LoVo (cell line): ENCODE results near the gene LILRB1.
"Not testable (repeated sequence)": the region's sequence is repeated elsewhere in the genome, so short reads cannot be mapped to it uniquely, and the experiment has no call there.

Source experiments
- DNase-seq: peaks from one replicate; pipeline ENCODE4 v3.0.0-alpha.2; 2016; ENCODE audit warnings: low spot score

Gene LILRB1

DNA sequence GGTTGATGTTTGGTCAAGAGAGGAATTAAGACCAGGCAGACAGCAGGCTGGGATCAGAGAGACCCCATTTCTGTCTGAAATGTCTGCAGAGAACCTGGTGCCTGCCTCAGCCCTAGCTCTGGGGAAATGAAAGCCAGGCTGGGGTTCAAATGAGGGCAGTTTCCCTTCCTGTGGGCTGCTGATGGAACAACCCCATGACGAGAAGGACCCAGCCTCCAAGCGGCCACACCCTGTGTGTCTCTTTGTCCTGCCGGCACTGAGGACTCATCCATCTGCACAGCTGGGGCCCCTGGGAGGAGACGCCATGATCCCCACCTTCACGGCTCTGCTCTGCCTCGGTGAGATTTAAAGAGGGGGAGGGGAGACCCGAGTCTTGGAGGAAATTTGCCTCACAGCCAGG, 32.4 kb downstream of the LILRB1 start, which contains the start of gene LILRB4:
LILRB4 (plus strand) TSS at position 256 of the 400 bp plus-strand sequence; CDS start at position 305, 49 bp downstream.
- DNase-seq = no peak

DNA sequence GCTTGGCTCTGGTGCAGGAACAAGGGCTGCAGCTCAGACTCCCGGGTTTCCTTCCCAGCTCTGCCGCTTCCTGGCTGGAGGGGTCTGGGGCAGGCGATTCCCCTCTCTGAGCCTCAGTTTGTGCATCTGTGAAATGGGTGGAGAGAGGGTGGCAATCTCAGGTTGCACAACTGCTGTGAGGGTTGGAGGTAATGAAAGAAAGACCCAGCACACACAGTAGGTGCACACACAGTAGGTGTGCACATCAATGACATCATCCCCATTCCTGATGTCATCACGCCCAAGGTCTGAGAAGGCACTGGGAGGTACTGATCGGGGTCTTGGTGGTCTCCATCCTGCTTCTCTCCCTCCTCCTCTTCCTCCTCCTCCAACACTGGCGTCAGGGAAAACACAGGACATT, 35.2 kb downstream of the LILRB1 start:
- DNase-seq = no peak

DNA sequence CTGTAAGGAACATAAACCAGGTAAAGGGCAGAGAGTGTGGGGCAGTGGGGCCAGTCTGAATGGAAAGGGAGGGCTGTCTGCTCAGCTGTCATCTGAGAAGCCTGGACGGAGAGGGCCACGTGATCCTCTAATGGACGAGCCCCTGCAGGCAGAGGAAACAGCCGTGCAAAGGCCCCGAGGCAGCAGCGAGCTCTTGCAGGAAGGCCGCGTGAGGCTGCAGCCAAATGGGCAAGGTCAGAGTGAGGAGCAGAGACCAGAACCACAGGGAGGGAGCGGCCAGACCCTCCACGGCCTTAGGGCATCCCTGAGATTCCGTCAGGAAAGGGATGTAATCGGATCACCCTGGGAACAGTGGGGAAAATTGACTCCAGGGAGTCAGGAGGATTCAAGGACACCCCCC, 36.9 kb downstream of the LILRB1 start:
- DNase-seq = no peak

DNA sequence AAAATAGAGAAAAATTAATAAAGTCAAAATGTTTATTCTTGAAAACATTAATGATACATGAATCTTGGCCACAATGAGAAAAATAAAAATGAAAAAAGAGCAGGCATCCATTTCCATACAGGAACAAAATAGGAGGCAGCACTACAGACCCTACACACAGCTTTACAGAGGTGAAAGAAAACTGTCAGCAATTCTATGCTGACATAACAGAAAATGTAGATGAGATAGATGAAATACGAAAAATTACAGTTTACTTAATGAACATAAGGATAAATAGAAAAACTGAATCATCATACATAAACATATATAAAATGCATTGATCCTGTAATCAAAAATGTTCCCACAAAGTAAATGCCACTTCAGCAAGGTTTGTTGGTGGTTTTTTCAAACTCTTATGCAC, 38.1 kb downstream of the LILRB1 start:
- DNase-seq = no peak

DNA sequence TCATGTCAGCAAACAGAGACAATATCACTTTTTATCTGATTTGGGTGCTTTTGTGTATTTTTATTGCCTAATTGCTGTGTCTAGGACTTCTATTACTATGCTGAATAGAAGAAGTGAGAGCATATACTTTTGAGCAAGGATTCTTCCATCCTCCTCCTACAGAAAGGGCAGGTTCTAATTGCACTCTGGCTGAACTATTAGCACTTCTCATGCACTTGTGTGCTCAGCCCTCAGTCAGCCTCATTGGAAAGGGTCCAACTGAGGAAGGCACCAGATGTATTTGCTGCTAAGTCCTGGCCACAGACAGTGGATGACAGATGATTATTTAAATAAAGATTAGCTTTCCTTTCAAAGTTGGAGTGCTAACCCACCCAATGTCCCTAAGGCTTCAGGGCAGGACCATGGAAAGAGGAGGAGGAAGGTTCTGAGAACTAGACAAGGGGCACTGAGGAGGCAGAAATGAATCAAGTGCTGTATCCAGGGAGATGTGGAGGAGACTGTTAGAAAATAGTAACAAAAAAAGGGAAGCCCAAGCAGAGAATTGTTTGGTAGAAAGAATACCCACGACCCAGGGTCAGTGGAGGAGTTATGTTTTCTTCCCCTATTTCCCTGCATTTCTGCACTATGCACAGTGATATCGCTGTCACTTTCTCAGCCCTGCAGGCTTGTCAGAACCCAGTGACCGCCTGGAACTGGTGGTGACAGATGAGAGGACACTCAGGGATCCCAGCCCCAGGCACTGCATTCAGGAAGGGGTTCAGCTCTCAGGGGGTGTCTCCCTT, 40.5 kb downstream of the LILRB1 start:
- no peak for DNase-seq

DNA sequence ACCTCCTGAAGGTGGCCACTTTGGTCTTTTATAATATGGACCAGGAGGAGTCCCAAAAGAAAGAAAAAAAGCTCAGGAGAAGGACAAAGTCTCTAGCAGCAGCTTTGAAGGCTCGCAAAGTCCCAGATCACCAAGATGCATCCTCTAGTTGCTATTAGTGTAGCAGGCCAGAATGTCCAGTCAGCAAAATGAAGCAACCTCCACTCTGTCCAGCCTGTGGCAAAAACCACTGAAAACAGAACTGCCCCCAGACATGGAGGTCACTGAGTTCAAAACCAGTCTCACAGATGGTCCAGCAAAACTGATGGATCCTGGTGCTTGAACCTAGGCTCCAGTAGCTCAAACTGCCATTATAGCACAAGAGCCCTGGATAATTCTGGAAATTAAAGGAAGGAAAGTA, 42.9 kb downstream of the LILRB1 start:
- DNase-seq = no peak

DNA sequence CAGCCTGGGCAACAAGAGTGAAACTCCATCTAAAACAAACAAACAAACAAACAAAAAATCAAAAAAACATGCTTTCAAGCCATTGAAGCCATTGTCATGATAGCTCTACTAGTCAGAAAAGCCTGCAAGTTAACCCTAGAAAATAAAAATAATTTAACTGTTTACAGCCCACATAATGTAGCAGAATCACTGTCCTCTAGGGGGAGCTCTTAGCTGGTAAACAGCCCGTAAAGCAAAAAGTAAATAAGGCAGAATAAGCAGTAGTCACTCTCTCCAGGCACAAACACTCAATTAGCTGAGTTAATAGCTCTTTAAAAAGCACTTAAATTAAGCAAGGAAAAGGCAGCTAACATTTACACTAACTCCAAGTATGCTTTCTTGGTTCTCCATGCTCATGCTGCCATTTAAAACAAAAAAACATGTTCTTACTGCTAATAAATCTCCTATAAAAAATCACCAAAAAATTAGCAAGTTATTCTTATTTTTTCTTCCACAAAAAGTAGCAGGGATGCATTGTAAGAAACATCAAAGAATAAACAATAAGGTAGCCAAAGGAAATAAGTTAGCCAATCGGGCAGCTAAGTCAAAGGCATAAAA, 43.8 kb downstream of the LILRB1 start:
- DNase-seq = peak; percentile 41

DNA sequence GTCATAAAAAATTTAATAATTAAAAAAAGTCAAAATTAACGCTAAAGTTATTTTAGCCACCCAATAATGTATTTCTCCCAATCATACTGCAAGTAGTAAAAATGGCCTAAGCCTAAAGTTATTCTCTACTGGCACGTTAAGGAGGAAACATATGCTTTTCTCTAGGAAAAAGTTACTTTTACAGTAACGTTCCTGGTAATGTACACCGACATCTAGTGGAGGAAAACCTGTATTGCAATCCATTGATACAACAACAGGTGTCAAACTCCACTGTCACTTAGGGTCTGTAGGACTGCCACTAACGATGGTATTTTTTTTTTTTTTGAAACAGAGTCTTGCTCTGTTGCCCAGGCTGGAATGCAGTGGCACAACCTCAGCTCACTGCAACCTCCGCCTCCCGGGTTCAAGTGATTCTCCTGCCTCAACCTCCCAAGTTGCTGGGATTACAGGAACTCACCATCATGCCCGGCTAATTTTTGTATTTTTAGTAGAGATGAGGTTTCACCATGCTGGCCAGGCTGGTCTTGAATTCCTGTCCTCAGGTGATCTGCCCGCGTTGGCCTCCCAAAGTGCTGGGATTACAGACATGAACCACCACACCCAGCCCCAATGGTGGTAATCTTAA, 46.0 kb downstream of the LILRB1 start:
- DNase-seq = peak; percentile 49

DNA sequence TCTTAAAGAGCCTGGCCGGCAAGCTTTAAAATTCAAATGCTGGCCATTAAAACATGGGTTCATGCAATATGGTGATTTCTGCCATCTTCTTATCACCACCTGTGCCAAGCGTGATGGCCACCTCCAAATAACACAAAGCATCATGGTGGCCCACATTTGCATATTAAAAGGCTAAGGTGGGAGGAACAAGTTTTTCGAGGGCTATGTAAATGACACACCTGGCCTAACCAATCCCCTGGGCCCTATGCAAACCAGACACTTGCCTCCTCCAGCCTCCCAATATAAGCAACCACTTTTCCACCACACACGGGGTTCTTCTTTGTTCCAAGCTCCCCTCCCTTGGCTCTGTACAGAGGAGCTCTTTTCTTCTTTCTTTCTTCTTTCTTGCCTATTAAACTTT, 46.9 kb downstream of the LILRB1 start:
- DNase-seq = no peak

DNA sequence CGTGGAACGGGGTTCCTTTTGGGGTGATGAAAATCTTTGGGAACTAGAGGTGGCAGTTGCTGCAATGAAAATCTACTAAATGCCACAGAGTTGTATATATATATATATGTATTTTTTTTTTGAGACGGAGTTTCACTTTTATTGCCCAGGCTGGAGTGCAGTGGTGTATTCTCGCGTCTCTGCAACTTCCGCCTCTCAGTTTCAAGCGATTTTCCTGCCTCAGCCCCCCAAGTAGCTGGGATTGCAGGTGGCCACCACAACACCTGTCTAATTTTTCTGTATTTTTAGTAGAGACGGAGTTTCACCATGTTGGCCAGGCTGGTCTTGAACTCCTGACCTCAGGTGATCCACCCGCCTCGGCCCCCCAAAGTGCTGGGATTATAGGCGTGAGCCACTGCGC, 51.3 kb downstream of the LILRB1 start:
- DNase-seq = not testable (repeated sequence)

DNA sequence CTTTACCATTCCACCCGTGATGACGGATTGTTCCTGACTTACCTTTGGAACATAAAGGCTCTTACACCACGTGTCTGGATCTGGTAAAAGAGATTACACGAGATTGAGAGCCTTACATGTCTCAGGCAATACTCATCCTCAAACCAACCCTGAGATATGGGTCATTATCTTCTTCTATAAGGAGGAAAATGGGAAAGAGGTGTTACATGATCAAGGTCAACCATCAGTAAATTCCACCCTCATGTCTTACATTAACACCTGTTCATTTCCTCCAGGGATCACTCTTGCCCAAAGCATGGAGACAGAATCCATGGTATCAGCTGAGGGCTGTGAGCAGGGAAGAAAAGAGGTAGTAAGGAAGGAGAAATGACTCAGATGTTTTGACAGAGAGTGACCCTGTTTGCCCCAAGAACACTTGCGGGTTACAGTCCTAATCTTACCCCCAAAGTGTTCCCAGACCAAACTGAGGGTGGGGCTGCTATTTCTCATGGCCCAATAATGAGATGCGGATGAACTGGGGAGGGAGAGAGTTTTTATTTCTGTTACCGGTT, 52.1 kb downstream of the LILRB1 start:
- DNase-seq = no peak

DNA sequence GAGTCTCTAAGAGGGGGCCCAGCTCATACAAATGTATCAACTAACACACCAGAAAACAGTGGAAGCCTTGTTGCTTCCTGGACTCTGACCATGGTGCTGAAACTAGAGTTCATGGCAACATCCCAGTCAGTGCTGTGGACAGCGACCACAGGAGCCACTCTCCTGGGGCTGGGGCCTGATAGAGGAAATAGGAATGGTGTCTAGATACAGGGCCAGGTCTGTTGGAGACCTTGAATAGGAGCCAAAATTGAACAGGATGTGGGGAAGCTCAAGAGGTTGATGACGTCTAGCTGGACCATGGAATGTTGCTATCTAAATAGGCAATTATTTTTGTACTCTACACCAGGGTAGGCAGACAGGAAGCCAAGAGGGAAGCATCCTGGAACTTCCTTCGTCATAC, 54.2 kb downstream of the LILRB1 start:
- peak; percentile 30 for DNase-seq
